ENCODE results near the gene EIF2B5. TPM values are rescaled to one million over a fixed set of nuclear protein-coding genes. Genes with fewer than 3 reads are reported as not detected.
A peak's percentile ranks its signal among the peaks of the same experiment; 100 is the strongest.

EIF2B5 gene
- total and polyA plus RNA-seq, 2 of the 13 experiments (the other 11 are each of a cell fraction or from before 2014, with no cell fraction given): 38.4 to 60.2 TPM

- TF ChIP-seq TARDBP (CRISPR knock-in tag; IDR thresholded peaks at IDR 0.05): peak; percentile 41; the same call in 1 of the 2 replicates
- TF ChIP-seq ZNF281 (CRISPR knock-in tag; IDR thresholded peaks at IDR 0.05; ENCODE audit: borderline replicate concordance): 0 out of 2 replicates have a peak, but pooled peaks have one; percentile 52
- TF ChIP-seq, protein P1, sequence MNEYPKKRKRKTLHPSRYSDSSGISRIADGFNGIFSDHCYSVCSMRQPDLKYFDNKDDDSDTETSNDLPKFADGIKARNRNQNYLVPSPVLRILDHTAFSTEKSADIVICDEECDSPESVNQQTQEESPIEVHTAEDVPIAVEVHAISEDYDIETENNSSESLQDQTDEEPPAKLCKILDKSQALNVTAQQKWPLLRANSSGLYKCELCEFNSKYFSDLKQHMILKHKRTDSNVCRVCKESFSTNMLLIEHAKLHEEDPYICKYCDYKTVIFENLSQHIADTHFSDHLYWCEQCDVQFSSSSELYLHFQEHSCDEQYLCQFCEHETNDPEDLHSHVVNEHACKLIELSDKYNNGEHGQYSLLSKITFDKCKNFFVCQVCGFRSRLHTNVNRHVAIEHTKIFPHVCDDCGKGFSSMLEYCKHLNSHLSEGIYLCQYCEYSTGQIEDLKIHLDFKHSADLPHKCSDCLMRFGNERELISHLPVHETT (CRISPR knock-in tag; conservative IDR thresholded peaks at IDR 0.05): peak; percentile 22; the same call in 1 of the 2 replicates
- TF ChIP-seq, protein P2, sequence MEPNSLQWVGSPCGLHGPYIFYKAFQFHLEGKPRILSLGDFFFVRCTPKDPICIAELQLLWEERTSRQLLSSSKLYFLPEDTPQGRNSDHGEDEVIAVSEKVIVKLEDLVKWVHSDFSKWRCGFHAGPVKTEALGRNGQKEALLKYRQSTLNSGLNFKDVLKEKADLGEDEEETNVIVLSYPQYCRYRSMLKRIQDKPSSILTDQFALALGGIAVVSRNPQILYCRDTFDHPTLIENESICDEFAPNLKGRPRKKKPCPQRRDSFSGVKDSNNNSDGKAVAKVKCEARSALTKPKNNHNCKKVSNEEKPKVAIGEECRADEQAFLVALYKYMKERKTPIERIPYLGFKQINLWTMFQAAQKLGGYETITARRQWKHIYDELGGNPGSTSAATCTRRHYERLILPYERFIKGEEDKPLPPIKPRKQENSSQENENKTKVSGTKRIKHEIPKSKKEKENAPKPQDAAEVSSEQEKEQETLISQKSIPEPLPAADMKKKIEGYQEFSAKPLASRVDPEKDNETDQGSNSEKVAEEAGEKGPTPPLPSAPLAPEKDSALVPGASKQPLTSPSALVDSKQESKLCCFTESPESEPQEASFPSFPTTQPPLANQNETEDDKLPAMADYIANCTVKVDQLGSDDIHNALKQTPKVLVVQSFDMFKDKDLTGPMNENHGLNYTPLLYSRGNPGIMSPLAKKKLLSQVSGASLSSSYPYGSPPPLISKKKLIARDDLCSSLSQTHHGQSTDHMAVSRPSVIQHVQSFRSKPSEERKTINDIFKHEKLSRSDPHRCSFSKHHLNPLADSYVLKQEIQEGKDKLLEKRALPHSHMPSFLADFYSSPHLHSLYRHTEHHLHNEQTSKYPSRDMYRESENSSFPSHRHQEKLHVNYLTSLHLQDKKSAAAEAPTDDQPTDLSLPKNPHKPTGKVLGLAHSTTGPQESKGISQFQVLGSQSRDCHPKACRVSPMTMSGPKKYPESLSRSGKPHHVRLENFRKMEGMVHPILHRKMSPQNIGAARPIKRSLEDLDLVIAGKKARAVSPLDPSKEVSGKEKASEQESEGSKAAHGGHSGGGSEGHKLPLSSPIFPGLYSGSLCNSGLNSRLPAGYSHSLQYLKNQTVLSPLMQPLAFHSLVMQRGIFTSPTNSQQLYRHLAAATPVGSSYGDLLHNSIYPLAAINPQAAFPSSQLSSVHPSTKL (CRISPR knock-in tag; IDR thresholded peaks at IDR 0.05): 0 out of 2 replicates have a peak, but pooled peaks have one; percentile 11
- TF ChIP-seq SP2 (CRISPR knock-in tag; IDR thresholded peaks at IDR 0.05): no peak
- 0 out of 2 replicates have a peak, but pooled peaks have one; percentile 30 for TF ChIP-seq ZNF547 (CRISPR knock-in tag; IDR thresholded peaks at IDR 0.05)
- 0 out of 2 replicates have a peak, but pooled peaks have one; percentile 59 for TF ChIP-seq TOPORS (CRISPR knock-in tag; IDR thresholded peaks at IDR 0.05)
- TF ChIP-seq THRA (CRISPR knock-in tag; IDR thresholded peaks at IDR 0.05; ENCODE audit: borderline replicate concordance): 0 out of 2 replicates have a peak, but pooled peaks have one; percentile 4
- 0 out of 2 replicates have a peak, but pooled peaks have one; percentile 41 for TF ChIP-seq GMEB1 (CRISPR knock-in tag; IDR thresholded peaks at IDR 0.05; ENCODE audit: borderline replicate concordance)
- TF ChIP-seq DNMT3B (CRISPR knock-in tag; conservative IDR thresholded peaks at IDR 0.05): peak; percentile 58; the same call in 1 of the 2 replicates
- TF ChIP-seq, protein P3, sequence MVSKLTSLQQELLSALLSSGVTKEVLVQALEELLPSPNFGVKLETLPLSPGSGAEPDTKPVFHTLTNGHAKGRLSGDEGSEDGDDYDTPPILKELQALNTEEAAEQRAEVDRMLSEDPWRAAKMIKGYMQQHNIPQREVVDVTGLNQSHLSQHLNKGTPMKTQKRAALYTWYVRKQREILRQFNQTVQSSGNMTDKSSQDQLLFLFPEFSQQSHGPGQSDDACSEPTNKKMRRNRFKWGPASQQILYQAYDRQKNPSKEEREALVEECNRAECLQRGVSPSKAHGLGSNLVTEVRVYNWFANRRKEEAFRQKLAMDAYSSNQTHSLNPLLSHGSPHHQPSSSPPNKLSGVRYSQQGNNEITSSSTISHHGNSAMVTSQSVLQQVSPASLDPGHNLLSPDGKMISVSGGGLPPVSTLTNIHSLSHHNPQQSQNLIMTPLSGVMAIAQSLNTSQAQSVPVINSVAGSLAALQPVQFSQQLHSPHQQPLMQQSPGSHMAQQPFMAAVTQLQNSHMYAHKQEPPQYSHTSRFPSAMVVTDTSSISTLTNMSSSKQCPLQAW (CRISPR knock-in tag; IDR thresholded peaks at IDR 0.05): no peak
- TF ChIP-seq MED8 (CRISPR knock-in tag; IDR thresholded peaks at IDR 0.05; ENCODE audit: insufficient replicate concordance): no peak
- peak; percentile 34; the same call in 1 of the 2 replicates for TF ChIP-seq ZNF414 (CRISPR knock-in tag; IDR thresholded peaks at IDR 0.05)
- TF ChIP-seq CCDC6 (CRISPR knock-in tag; IDR thresholded peaks at IDR 0.05): 0 out of 2 replicates have a peak, but pooled peaks have one; percentile 42
These were observed 21.4 kb downstream of the EIF2B5 start (continued) for GRCh38 chr3:184156522-184156955.
